Natural killer cell (primary cell): ENCODE data around the gene RGS6. TPM values are rescaled to one million over a fixed set of nuclear protein-coding genes. Genes with fewer than 3 reads are reported as not detected.

Experiments used
- ATAC-seq, 3 donors: fragments of 150-1000 bp in 2 of 3; fragments of 200-7000 bp in 1 of 3; cut with Tn5 transposase; 1 replicate in 1 of 3; 2 replicates in 2 of 3; pipeline ENCODE4 v1.10.0; 2021; ENCODE audit warnings: mild to moderate bottlenecking in 2 of 3, moderate library complexity in 2 of 3
- DNase-seq, 2 donors: peaks; one replicate each; pipeline versions ENCODE4 v3.0.0 to v3.0.0-alpha.2; 2013 to 2021; ENCODE audit warnings: mixed read lengths in 1 of 2
- H3K27ac ChIP-seq: one replicate; pipeline ENCODE4 v1.5.1; 2013; ENCODE audit warnings: mild to moderate bottlenecking, low read length
- H3K27me3 ChIP-seq: one replicate; pipeline ENCODE4 v1.6.1; 2013; ENCODE audit warnings: low read length; ENCODE audit not compliant: control insufficient read depth, insufficient read depth
- H3K36me3 ChIP-seq: one replicate; pipeline ENCODE4 v1.6.1; 2013; ENCODE audit warnings: low read length; ENCODE audit not compliant: control insufficient read depth, insufficient read depth
- H3K4me1 ChIP-seq: one replicate; pipeline ENCODE4 v1.6.1; 2013; ENCODE audit warnings: low read length; ENCODE audit not compliant: control insufficient read depth, insufficient read depth
- H3K4me3 ChIP-seq: one replicate; pipeline ENCODE4 v1.5.1; 2013; ENCODE audit warnings: low read length
- H3K9me3 ChIP-seq: one replicate; pipeline ENCODE4 v1.6.1; 2013; ENCODE audit warnings: low read length; ENCODE audit not compliant: control insufficient read depth, insufficient read depth
- H3K27ac Mint-ChIP-seq, 2 donors: one replicate each; pipeline ENCODE4 v1.8.0; 2022; ENCODE audit warnings: mild to moderate bottlenecking in 2 of 2, mixed read lengths in 2 of 2, moderate library complexity in 1 of 2
- H3K27me3 Mint-ChIP-seq, 2 donors: one replicate each; pipeline ENCODE4 v1.8.0; 2022; ENCODE audit warnings: low read depth in 2 of 2, mixed read lengths in 2 of 2
- H3K36me3 Mint-ChIP-seq: one replicate; pipeline ENCODE4 v1.8.0; 2022; ENCODE audit warnings: mixed read lengths
- H3K4me1 Mint-ChIP-seq, 2 donors: one replicate each; pipeline ENCODE4 v1.8.0; 2022; ENCODE audit warnings: mixed read lengths in 2 of 2
- H3K4me3 Mint-ChIP-seq: one replicate; pipeline ENCODE4 v1.8.0; 2022; ENCODE audit warnings: mild to moderate bottlenecking, moderate library complexity, mixed read lengths
- H3K9me3 Mint-ChIP-seq, 2 donors: one replicate each; pipeline ENCODE4 v1.8.0; 2022; ENCODE audit warnings: mixed read lengths in 2 of 2
- CTCF ChIP-seq: fragments of 200-600 bp; IDR thresholded peaks from one replicate; pipeline ENCODE4 v1.8.0; 2022; ENCODE audit warnings: antibody characterized with exemption
- WGBS: methylation state at CpG from one replicate; pipeline ENCODE4 v1.1.7; 2013; ENCODE audit warnings: missing lambda C conversion rate; ENCODE audit not compliant: insufficient coverage; 5-methylcytosine and 5-hydroxymethylcytosine counted together
- intact Hi-C: fragments of 100-400 bp; cut with micrococcal nuclease; formaldehyde crosslinking; loops from one replicate; pipeline ENCODE4 v1.14.2; 2022
- total RNA-seq, 4 donors: library from RNA; stranded (reverse); fragments of 120-200 nt in 1 of 4; gene quantifications; one replicate each; pipeline versions ENCODE4 v1.2.3 to v1.2.4, GENCODE V29; 2013 to 2022

The RGS6 gene
- total RNA-seq, 3 donors from 2014 or later (not counting 1 experiment from before 2014, with no cell fraction given): 0.75 to 1.4 TPM; not detected in 1

DNA sequence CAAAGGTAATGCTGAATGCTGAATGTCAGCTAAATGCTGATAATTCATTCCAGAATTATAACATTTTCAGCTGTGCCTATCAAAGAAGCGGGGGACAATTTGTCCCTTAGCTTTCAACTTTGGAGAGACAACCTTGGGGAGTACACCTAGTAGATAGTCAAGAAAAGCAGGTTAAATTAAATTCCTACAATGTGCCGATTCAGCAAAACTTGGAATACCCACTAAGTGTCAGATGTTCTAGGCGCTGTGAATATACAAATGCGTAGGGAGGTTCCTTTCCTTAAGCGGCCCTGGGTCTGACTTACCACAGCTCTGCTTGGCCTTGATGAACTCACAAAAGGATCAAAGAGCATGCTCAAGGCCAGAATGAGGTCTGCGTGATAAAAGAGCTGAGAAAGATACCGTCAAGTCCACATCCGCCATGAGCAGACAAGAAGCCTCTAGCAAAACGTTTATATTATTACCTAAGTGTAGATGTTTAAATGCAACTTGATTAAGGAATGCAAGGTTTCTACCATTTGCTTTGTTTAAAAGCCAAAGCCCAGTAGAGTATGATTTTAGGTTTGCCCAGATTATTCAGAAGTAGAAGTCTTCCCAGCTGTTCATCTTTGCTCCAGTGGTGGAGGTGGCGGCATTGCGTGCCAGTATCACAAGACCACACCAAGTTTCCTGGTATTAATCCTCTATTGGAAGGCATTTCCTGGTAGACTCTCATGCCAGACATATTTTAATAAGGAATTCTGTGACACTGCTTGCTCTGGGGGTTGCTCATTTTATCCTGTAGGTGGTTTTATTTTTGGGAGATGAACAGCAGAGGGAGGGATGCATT, 593.1 kb downstream of the RGS6 start:
- peaks cover 14% of the 10 kb centered on the region for H3K36me3 Mint-ChIP-seq
- H3K4me1 Mint-ChIP-seq: peaks cover 54 to 58% of the 10 kb centered on the region in 2 donors
- no peak overlapping the region for H3K27ac Mint-ChIP-seq
- no peak overlapping the region for H3K4me3 ChIP-seq
- H3K27ac ChIP-seq: no peak overlapping the region
- H3K9me3 Mint-ChIP-seq: no peaks in the 10 kb centered on the region
- intact Hi-C loops: no loop called here
- no peak for TF ChIP-seq CTCF
- H3K36me3 ChIP-seq: no peaks in the 10 kb centered on the region
- peak; percentile 25 to 81 (median 76) for ATAC-seq
- peaks cover 13% of the 10 kb centered on the region for H3K27me3 ChIP-seq
- H3K9me3 ChIP-seq: no peaks in the 10 kb centered on the region
- H3K4me1 ChIP-seq: peaks cover 39% of the 10 kb centered on the region
- H3K4me3 Mint-ChIP-seq: peak overlapping the region; percentile 40
- DNase-seq: no peak
- H3K27me3 Mint-ChIP-seq: peaks cover 65 to 81% of the 10 kb centered on the region in 2 donors
- WGBS: 85% methylated on average over 11 of the region's 11 CpGs

DNA sequence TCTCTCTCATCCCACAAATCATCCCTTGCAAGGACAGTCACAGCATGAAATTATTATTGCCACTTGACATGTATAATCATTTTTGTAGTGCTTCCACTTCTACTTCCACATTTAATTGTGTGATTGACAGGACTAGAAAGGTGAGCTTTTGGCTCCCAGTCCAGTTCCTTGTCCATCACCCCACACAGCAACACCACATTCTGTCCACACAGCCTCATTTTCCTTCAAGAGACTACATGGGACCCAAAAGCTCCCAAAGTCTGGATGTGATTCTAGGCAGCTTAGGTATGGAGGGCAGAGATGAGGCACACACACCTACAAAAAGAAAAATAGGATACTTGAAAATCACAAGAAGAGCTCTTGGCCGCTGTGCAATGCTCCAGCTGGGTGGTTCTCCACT, 595.4 kb downstream of the RGS6 start:
- Histone ChIP-seq H3K27ac (no peak overlapping the region), H3K36me3 (no peaks in the 10 kb centered on the region), H3K4me1 (peaks cover 43% of the 10 kb centered on the region), H3K9me3 (no peaks in the 10 kb centered on the region), H3K4me3 (no peak overlapping the region), H3K27me3 (peaks cover 11% of the 10 kb centered on the region)
- H3K36me3 Mint-ChIP-seq: no peaks in the 10 kb centered on the region
- H3K27me3 Mint-ChIP-seq: peaks cover 44 to 65% of the 10 kb centered on the region in 2 donors
- no peaks in the 10 kb centered on the region for H3K9me3 Mint-ChIP-seq
- 96% methylated on average over 1 of the region's 1 CpG for WGBS
- no peak for TF ChIP-seq CTCF
- H3K4me1 Mint-ChIP-seq: peaks cover 44 to 46% of the 10 kb centered on the region in 2 donors
- no peak overlapping the region for H3K27ac Mint-ChIP-seq
- no peak overlapping the region for H3K4me3 Mint-ChIP-seq
- intact Hi-C loops: no loop called here
- no peak for ATAC-seq
- no peak for DNase-seq

DNA sequence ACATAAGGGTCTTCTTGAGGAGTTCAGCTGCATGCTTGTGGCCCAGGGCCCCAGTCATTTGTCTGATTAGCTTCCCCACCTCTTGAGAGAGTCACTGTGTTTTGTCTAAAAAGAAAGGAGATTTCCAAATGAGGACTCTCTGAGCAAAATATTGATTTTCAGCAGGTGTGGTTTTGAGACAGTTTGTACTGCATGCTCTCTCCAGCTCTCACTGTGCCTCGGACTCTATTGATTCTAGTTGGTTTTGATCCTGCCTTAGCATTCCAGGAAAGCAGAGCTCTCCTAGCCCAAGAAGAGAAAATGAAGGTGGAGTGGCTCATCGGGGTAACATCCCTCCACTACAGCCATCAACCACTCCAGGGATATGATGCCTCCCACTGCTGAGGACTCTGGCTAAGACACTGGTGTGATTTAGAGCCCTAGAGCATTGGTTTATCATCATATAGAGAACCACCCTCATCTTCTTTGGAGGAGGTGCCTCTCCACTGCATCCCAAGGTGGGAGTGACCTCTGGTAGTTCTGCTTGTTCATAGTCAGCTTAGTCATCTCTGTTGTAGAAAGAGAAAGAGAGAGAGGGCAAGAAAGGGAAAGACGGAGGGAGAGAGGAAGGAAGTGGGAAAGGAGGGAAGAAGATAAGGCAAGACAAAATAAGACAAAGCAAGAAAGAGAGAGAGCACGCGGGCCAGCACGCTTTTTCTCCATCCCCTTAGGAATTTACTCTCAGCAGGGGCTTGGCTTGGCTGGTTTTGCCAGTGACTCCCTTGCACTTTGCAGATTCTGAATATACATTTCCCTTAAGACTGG, 596.0 kb downstream of the RGS6 start:
- no peak overlapping the region for H3K4me3 Mint-ChIP-seq
- H3K27me3 ChIP-seq: peaks cover 11% of the 10 kb centered on the region
- H3K9me3 ChIP-seq: peaks cover 3% of the 10 kb centered on the region
- no peak overlapping the region for H3K4me3 ChIP-seq
- intact Hi-C loops: no loop called here
- H3K27me3 Mint-ChIP-seq: peaks cover 41 to 61% of the 10 kb centered on the region in 2 donors
- no peaks in the 10 kb centered on the region for H3K9me3 Mint-ChIP-seq
- no peak for DNase-seq
- H3K4me1 ChIP-seq: peaks cover 39% of the 10 kb centered on the region
- H3K27ac Mint-ChIP-seq: no peak overlapping the region
- ATAC-seq: no peak
- no peaks in the 10 kb centered on the region for H3K36me3 ChIP-seq
- WGBS: 65% methylated on average over 5 of the region's 6 CpGs
- peaks cover 5% of the 10 kb centered on the region for H3K36me3 Mint-ChIP-seq
- H3K27ac ChIP-seq: no peak overlapping the region
- no peak for TF ChIP-seq CTCF
- peaks cover 49 to 50% of the 10 kb centered on the region in 2 donors for H3K4me1 Mint-ChIP-seq
